H1 (cell line): ENCODE measurements around the gene TMED3. TPM values are rescaled to one million over a fixed set of nuclear protein-coding genes. Genes with fewer than 3 reads are reported as not detected.

Experiments
- CTCF ChIA-PET: fragments of 300-600 bp; sonication (Branson Sonifier 250); formaldehyde crosslinking; loops from one replicate; lab custom pipeline; 2021; ENCODE audit not compliant: partially characterized antibody; lab: Charles Lee
- POLR2A ChIA-PET: fragments of 300-600 bp; sonication (Branson Sonifier 250); formaldehyde crosslinking; loops from one replicate; lab custom pipeline; 2021; ENCODE audit warnings: inconsistent platforms; ENCODE audit not compliant: partially characterized antibody; lab: Charles Lee
- DNase-seq, 2 experiments: peaks; one replicate each; pipeline versions ENCODE4 v3.0.0 to v3.0.0-alpha.2; 2010 to 2022; ENCODE audit warnings: low spot score in 2 of 2, low read depth in 1 of 2, mixed read lengths in 1 of 2
- FAIRE-seq: peaks from 2 replicates; lab custom pipeline; 2011; peaks lifted over from hg19 to GRCh38; lab: Jason Lieb, UNC
- H2AFZ ChIP-seq: 2 replicates; pipeline ENCODE4 v1.8.1; 2012; ENCODE audit warnings: low read length, inconsistent platforms
- H2AK5ac ChIP-seq: 2 replicates; pipeline ENCODE4 v1.6.1; 2013; ENCODE audit warnings: low read depth, low read length
- H2BK120ac ChIP-seq: replicated peaks from 2 replicates; pipeline ENCODE3; 2013; ENCODE audit warnings: low read depth, low read length, inconsistent platforms
- H2BK12ac ChIP-seq: 2 replicates; pipeline ENCODE4 v1.6.1; 2013; ENCODE audit warnings: low read depth, low read length
- H2BK15ac ChIP-seq: 2 replicates; pipeline ENCODE4 v1.6.1; 2013; ENCODE audit warnings: low read length
- H2BK20ac ChIP-seq: 2 replicates; pipeline ENCODE4 v1.6.1; 2013; ENCODE audit warnings: low read length
- H2BK5ac ChIP-seq: 2 replicates; pipeline ENCODE4 v1.6.1; 2013; ENCODE audit warnings: low read depth, low read length
- H3K14ac ChIP-seq: 2 replicates; pipeline ENCODE4 v1.6.1; 2013; ENCODE audit warnings: inconsistent platforms; ENCODE audit not compliant: insufficient read length
- H3K18ac ChIP-seq: 2 replicates; pipeline ENCODE4 v1.6.1; 2013; ENCODE audit warnings: low read length; ENCODE audit errors: extremely low read depth
- H3K23ac ChIP-seq: 2 replicates; pipeline ENCODE4 v1.6.1; 2013; ENCODE audit warnings: inconsistent platforms; ENCODE audit not compliant: insufficient read length
- H3K23me2 ChIP-seq: 2 replicates; pipeline ENCODE4 v1.6.1; 2013; ENCODE audit warnings: low read depth, low read length
- H3K27ac ChIP-seq: 2 replicates; pipeline ENCODE4 v1.6.1; 2011; ENCODE audit warnings: low read depth, low read length, inconsistent platforms
- H3K27me3 ChIP-seq, 4 experiments: replicated peaks in 1 of 4; 1 replicate in 1 of 4; 2 replicates in 3 of 4; pipeline versions ENCODE4 v1.6.1 to v1.8.1; 2011 to 2013; ENCODE audit warnings: low read length in 3 of 4, mild to moderate bottlenecking in 3 of 4, inconsistent platforms in 2 of 4, mixed read lengths in 2 of 4, moderate library complexity in 1 of 4; ENCODE audit not compliant: control insufficient read depth in 3 of 4, insufficient read depth in 3 of 4; ENCODE audit errors: extremely low read depth in 1 of 4
- H3K36me3 ChIP-seq, 4 experiments: 2 replicates each; pipeline versions ENCODE4 v1.6.1 to v1.8.1; 2011 to 2013; ENCODE audit warnings: mild to moderate bottlenecking in 4 of 4, low read length in 3 of 4, moderate library complexity in 2 of 4, control low read depth in 1 of 4, inconsistent platforms in 1 of 4; ENCODE audit not compliant: insufficient read depth in 4 of 4, control insufficient read depth in 2 of 4
- H3K4ac ChIP-seq: replicated peaks from 2 replicates; pipeline ENCODE3; 2013; ENCODE audit warnings: low read length, low read depth, mixed read lengths, inconsistent platforms; ENCODE audit not compliant: insufficient read length
- H3K4me1 ChIP-seq, 4 experiments: replicated peaks in 1 of 4; 1 replicate in 1 of 4; 2 replicates in 3 of 4; pipeline versions ENCODE4 v1.6.1 to v1.8.1; 2011 to 2013; ENCODE audit warnings: low read length in 3 of 4, inconsistent platforms in 2 of 4, mixed read lengths in 1 of 4; ENCODE audit not compliant: insufficient read depth in 4 of 4, control insufficient read depth in 3 of 4
- H3K4me2 ChIP-seq, 2 experiments: 2 replicates each; pipeline versions ENCODE4 v1.6.1 to v1.8.1; 2011 to 2013; ENCODE audit warnings: low read depth in 2 of 2, low read length in 2 of 2, control low read depth in 1 of 2, inconsistent platforms in 1 of 2, mild to moderate bottlenecking in 1 of 2; ENCODE audit not compliant: insufficient read depth in 1 of 2
- H3K4me3 ChIP-seq, 4 experiments: fragments of 200-600, 300-600 bp in 1 of 4; sonication (generic), shearing (Covaris generic), sonication (Bioruptor Twin) in 1 of 4; 2 replicates each; pipeline versions ENCODE4 v1.5.1 to v1.8.1; 2011 to 2016; ENCODE audit warnings: low read length in 4 of 4, low read depth in 3 of 4, control low read depth in 2 of 4, inconsistent platforms in 2 of 4, mild to moderate bottlenecking in 2 of 4, mixed read lengths in 1 of 4, moderate library complexity in 1 of 4; ENCODE audit not compliant: insufficient read depth in 2 of 4; ENCODE audit errors: extremely low read depth in 1 of 4
- H3K56ac ChIP-seq: replicated peaks from 2 replicates; pipeline ENCODE3; 2013; ENCODE audit warnings: low read depth, mild to moderate bottlenecking, mixed read lengths, low read length, inconsistent platforms; ENCODE audit not compliant: insufficient read length
- H3K79me1 ChIP-seq: 2 replicates; pipeline ENCODE4 v1.6.1; 2013; ENCODE audit warnings: low read depth, low read length, control low read depth
- H3K79me2 ChIP-seq, 2 experiments: 2 replicates each; pipeline versions ENCODE4 v1.6.1 to v1.8.1; 2012 to 2013; ENCODE audit warnings: low read length in 2 of 2, mild to moderate bottlenecking in 2 of 2, inconsistent platforms in 1 of 2; ENCODE audit not compliant: insufficient read depth in 2 of 2, control insufficient read depth in 1 of 2
- H3K9ac ChIP-seq, 4 experiments: replicated peaks in 1 of 4; 1 replicate in 1 of 4; 2 replicates in 3 of 4; pipeline versions ENCODE4 v1.6.1 to v1.8.1; 2011 to 2013; ENCODE audit warnings: low read depth in 3 of 4, low read length in 3 of 4, control low read depth in 2 of 4, mild to moderate bottlenecking in 2 of 4, moderate library complexity in 2 of 4, inconsistent platforms in 1 of 4; ENCODE audit errors: extremely low read depth in 1 of 4
- H3K9me3 ChIP-seq, 2 experiments: 2 replicates each; pipeline versions ENCODE4 v1.6.1 to v1.8.1; 2012 to 2013; ENCODE audit warnings: mild to moderate bottlenecking in 2 of 2, moderate library complexity in 2 of 2, control low read depth in 1 of 2, inconsistent platforms in 1 of 2, low read depth in 1 of 2, low read length in 1 of 2, mixed read lengths in 1 of 2; ENCODE audit not compliant: insufficient read depth in 2 of 2
- H4K20me1 ChIP-seq, 2 experiments: replicated peaks in 1 of 2; 2 replicates each; pipeline versions ENCODE3 to v1.8.1; 2011 to 2013; ENCODE audit warnings: inconsistent platforms in 2 of 2, low read length in 2 of 2, mild to moderate bottlenecking in 1 of 2; ENCODE audit not compliant: insufficient read depth in 2 of 2, control insufficient read depth in 1 of 2
- H4K5ac ChIP-seq: 2 replicates; pipeline ENCODE4 v1.6.1; 2013; ENCODE audit warnings: low read length, low read depth, mixed read lengths, inconsistent platforms; ENCODE audit not compliant: insufficient read length
- H4K8ac ChIP-seq: 2 replicates; pipeline ENCODE4 v1.8.0; 2013; ENCODE audit warnings: mild to moderate bottlenecking, moderate library complexity, low read length, inconsistent platforms; ENCODE audit not compliant: insufficient read depth; ENCODE audit errors: extremely low read depth
- H4K91ac ChIP-seq: replicated peaks from 2 replicates; pipeline ENCODE3; 2013; ENCODE audit warnings: low read length, mixed read lengths, inconsistent platforms; ENCODE audit not compliant: insufficient read length
- CTBP2 ChIP-seq: IDR thresholded peaks from 2 replicates; pipeline ENCODE4 v1.7.0; 2011; ENCODE audit warnings: borderline replicate concordance, mild to moderate bottlenecking, moderate library complexity, mixed read lengths, low read length; ENCODE audit not compliant: insufficient read depth, insufficient read length
- FOSL1 ChIP-seq: IDR thresholded peaks from 2 replicates; pipeline ENCODE4 v1.6.1; 2011; ENCODE audit warnings: mild to moderate bottlenecking, low read depth, low read length, moderate library complexity; ENCODE audit not compliant: insufficient read depth
- KDM4A ChIP-seq: IDR thresholded peaks from one replicate; pipeline ENCODE4 v1.7.1; 2012; ENCODE audit warnings: low read depth, mild to moderate bottlenecking, moderate library complexity, low read length, inconsistent platforms; ENCODE audit not compliant: severe bottlenecking
- WGBS, 2 experiments: shearing (Covaris generic) in 1 of 2; methylation state at CpG; one replicate each; pipeline versions ENCODE4 v1.1.6 to v1.1.7; 2013 to 2015; ENCODE audit warnings: low lambda C conversion rate in 2 of 2, mixed read lengths in 2 of 2, inconsistent platforms in 1 of 2, low coverage in 1 of 2, missing lambda C conversion rate in 1 of 2; ENCODE audit not compliant: insufficient replicate concordance in 2 of 2, insufficient coverage in 1 of 2, insufficient read length in 1 of 2; ENCODE audit errors: extremely low coverage in 1 of 2, missing lambda C conversion rate in 1 of 2; 5-methylcytosine and 5-hydroxymethylcytosine counted together
- polyA plus RNA-seq, 7 experiments: library from polyadenylated mRNA; depleted of rRNA in 3 of 7; stranded (reverse) in 5 of 7; unstranded in 2 of 7; fragments of >200 nt in 5 of 7; fragments of 200-250 nt in 2 of 7; gene quantifications; 1 replicate in 5 of 7; 2 replicates in 1 of 7; 4 replicates in 1 of 7; pipeline versions ENCODE4 v1.2.1 to v1.2.3, GENCODE V29; 2011 to 2013; ENCODE audit warnings: missing spikeins in 2 of 7, mixed read lengths in 2 of 7
- total RNA-seq: library from RNA; stranded (reverse); fragmentation: NEBNext Ultra II Directional; extraction: Animal tissue kit (Norgen Biotek cat#: 25700); gene quantifications from 2 replicates; pipeline ENCODE4 v1.2.1, GENCODE V29; 2021

TMED3 gene
- total and polyA plus RNA-seq, 2 of the 8 experiments (the other 6 are each of a cell fraction or from before 2014, with no cell fraction given), result 50.2 to 110 TPM

- no peak overlapping the region for H3K18ac ChIP-seq
- no peak overlapping the region for H3K9ac ChIP-seq
- no peak overlapping the region for H2BK120ac ChIP-seq
- no peak overlapping the region for H4K91ac ChIP-seq
- H3K23me2 ChIP-seq, result no peaks in the 10 kb centered on the region
- no peak overlapping the region for H3K4me2 ChIP-seq
- H4K20me1 ChIP-seq, result no peaks in the 10 kb centered on the region
- H3K36me3 ChIP-seq, result no peaks in the 10 kb centered on the region
- no peak overlapping the region for H2BK5ac ChIP-seq
- no peak for FAIRE-seq
- 87% methylated on average over 3 of the region's 3 CpGs; no CpG with 5 or more reads in 1 of the 2 experiments for whole genome bisulfite sequencing, 2 experiments
- H3K14ac ChIP-seq, result no peak overlapping the region
- no peak overlapping the region for H2AK5ac ChIP-seq
- no peak overlapping the region for H3K4ac ChIP-seq
- H3K27me3 ChIP-seq, result no peaks in the 10 kb centered on the region; a peak in 1 of 7 replicates
- H3K27ac ChIP-seq, result no peak overlapping the region
- ChIA-PET CTCF (interaction anchor here (0.6 to 5.1 kb wide), 17 partner anchors 8 to 812 kb away, joined by 3 to 28 read pairs (median 4); no protein-coding TSS in a partner anchor), POLR2A (no interaction called here)
- DNase-seq, result no peak
- H4K5ac ChIP-seq, result no peak overlapping the region
- no peaks in the 10 kb centered on the region for H3K79me2 ChIP-seq
- H3K56ac ChIP-seq, result no peak overlapping the region
- no peak overlapping the region for H2AFZ ChIP-seq
- H3K4me3 ChIP-seq, result no peak overlapping the region
- H4K8ac ChIP-seq, result no peak overlapping the region
- H3K79me1 ChIP-seq, result no peaks in the 10 kb centered on the region
- no peak overlapping the region for H2BK15ac ChIP-seq
- H3K4me1 ChIP-seq, result peaks cover 0 to 7% (median 3%) of the 10 kb centered on the region in 4 experiments; a peak in 5 of 7 replicates
- H3K23ac ChIP-seq, result no peak overlapping the region
- H3K9me3 ChIP-seq, result no peaks in the 10 kb centered on the region
- H2BK12ac ChIP-seq, result no peak overlapping the region
- no peak overlapping the region for H2BK20ac ChIP-seq
- no peak for TF ChIP-seq CTBP2
- no peak for TF ChIP-seq KDM4A
- no peak for TF ChIP-seq FOSL1
Measured at GRCh38 chr15:79365765-79366164, 54.9 kb downstream of the TMED3 start.
